Spleen (tissue), 7 donors: ENCODE data around the gene ZSWIM7.

Experiments used
- POLR2A ChIP-seq, 3 donors: fragments of 450-650 bp; IDR thresholded peaks; one replicate each; pipeline ENCODE4 v1.5.1; 2017; ENCODE audit warnings: antibody characterized with exemption in 3 of 3, mild to moderate bottlenecking in 1 of 3
- POLR2AphosphoS5 ChIP-seq, 3 donors: sonication (generic); formaldehyde crosslinking; IDR thresholded peaks; one replicate each; pipeline ENCODE4 v1.5.1; 2017; ENCODE audit warnings: antibody characterized with exemption in 3 of 3
- TF ChIP-seq, protein P1 (sequence below), 11 experiments: fragments of 200-600 bp in 7 of 11; fragments of 450-650 bp in 4 of 11; sonication (generic) in 4 of 11; IDR thresholded peaks in 8 of 11; conservative IDR thresholded peaks in 3 of 11; 1 replicate in 7 of 11; 2 replicates in 4 of 11; pipeline versions ENCODE4 v1.4.0 to v1.8.0; 2016 to 2021; ENCODE audit warnings: antibody characterized with exemption in 11 of 11, inconsistent platforms in 4 of 11, mild to moderate bottlenecking in 1 of 11
- donor health status: DM: no; HTN: no; CAD: no; lungs with moderate emphysema.
- donor health status: DM: no; HTN: no; CAD: no.
- donor health status: DM: no; HTN: no; CAD: no.

DNA sequence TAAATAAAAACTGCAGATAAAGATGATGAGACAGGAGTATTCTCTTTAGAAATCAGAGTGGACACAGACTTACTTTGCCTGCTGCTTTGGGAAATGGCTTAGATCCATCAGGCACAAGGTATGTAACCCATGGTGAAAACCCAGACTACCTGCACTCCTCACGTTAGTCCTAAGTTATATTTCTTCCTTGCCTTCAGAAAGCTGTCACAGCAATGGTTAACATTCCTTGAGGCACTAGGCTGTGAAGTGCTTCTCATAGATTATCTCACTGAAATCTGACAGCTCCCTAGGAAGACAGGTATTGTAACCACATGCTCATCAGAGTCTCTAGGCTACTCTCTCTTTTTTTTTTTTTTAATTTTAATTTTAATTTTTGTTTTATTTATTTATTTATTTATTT, 20.9 kb downstream of the ZSWIM7 start:
- TF ChIP-seq, protein P1, sequence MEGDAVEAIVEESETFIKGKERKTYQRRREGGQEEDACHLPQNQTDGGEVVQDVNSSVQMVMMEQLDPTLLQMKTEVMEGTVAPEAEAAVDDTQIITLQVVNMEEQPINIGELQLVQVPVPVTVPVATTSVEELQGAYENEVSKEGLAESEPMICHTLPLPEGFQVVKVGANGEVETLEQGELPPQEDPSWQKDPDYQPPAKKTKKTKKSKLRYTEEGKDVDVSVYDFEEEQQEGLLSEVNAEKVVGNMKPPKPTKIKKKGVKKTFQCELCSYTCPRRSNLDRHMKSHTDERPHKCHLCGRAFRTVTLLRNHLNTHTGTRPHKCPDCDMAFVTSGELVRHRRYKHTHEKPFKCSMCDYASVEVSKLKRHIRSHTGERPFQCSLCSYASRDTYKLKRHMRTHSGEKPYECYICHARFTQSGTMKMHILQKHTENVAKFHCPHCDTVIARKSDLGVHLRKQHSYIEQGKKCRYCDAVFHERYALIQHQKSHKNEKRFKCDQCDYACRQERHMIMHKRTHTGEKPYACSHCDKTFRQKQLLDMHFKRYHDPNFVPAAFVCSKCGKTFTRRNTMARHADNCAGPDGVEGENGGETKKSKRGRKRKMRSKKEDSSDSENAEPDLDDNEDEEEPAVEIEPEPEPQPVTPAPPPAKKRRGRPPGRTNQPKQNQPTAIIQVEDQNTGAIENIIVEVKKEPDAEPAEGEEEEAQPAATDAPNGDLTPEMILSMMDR (IDR thresholded peaks at IDR 0.05 in 8 of 11, conservative IDR thresholded peaks at IDR 0.05 in 3 of 11): no peak
- TF ChIP-seq POLR2AphosphoS5 (IDR thresholded peaks at IDR 0.05) (no peak), POLR2A (IDR thresholded peaks at IDR 0.05) (no peak)
